Measurements from ENCODE around the gene TRAK2.
A peak's percentile ranks its signal among the peaks of the same experiment; 100 is the strongest.

GRCh38 chr2:201413143-201413542 is 38.1 kb downstream of the TRAK2 start:
- TF ChIP-seq JUND (IDR thresholded peaks at IDR 0.05; ENCODE audit: borderline replicate concordance, low read depth, low read length) (no peak), JUND (tag; IDR thresholded peaks at IDR 0.05; ENCODE audit: borderline replicate concordance, low read depth, low read length) (no peak), ZBTB40 (IDR thresholded peaks at IDR 0.05) (no peak), ZBTB40 (CRISPR knock-in tag; IDR thresholded peaks at IDR 0.05) (no peak), IRF2 (CRISPR knock-in tag; IDR thresholded peaks at IDR 0.05) (no peak), ZFP36 (IDR thresholded peaks at IDR 0.05; ENCODE audit: low read depth, low read length, partially characterized antibody) (no peak), MYNN (IDR thresholded peaks at IDR 0.05) (no peak), MYNN (CRISPR knock-in tag; IDR thresholded peaks at IDR 0.05) (no peak), YY1 (IDR thresholded peaks at IDR 0.05; ENCODE audit: borderline replicate concordance in 1 of 3, control insufficient read depth in 1 of 3, extremely low read depth in 1 of 3, insufficient read depth in 3 of 3, insufficient read length in 1 of 3, insufficient replicate concordance in 2 of 3, low read depth in 1 of 3, low read length in 2 of 3) (no peak), ATF4 (CRISPR knock-in tag; IDR thresholded peaks at IDR 0.05) (no peak), SP1 (CRISPR knock-in tag; IDR thresholded peaks at IDR 0.05) (no peak), DNMT1 (IDR thresholded peaks at IDR 0.05) (no peak)
- TF ChIP-seq, protein P1, sequence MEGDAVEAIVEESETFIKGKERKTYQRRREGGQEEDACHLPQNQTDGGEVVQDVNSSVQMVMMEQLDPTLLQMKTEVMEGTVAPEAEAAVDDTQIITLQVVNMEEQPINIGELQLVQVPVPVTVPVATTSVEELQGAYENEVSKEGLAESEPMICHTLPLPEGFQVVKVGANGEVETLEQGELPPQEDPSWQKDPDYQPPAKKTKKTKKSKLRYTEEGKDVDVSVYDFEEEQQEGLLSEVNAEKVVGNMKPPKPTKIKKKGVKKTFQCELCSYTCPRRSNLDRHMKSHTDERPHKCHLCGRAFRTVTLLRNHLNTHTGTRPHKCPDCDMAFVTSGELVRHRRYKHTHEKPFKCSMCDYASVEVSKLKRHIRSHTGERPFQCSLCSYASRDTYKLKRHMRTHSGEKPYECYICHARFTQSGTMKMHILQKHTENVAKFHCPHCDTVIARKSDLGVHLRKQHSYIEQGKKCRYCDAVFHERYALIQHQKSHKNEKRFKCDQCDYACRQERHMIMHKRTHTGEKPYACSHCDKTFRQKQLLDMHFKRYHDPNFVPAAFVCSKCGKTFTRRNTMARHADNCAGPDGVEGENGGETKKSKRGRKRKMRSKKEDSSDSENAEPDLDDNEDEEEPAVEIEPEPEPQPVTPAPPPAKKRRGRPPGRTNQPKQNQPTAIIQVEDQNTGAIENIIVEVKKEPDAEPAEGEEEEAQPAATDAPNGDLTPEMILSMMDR (IDR thresholded peaks at IDR 0.05 in 2 of 3, conservative IDR thresholded peaks at IDR 0.05 in 1 of 3; ENCODE audit: insufficient read depth in 2 of 3, low read depth in 1 of 3, low read length in 3 of 3): 0 out of 6 replicates have a peak, but pooled peaks of 1 of the 3 experiments have one; percentile 9
- TF ChIP-seq, protein P2, sequence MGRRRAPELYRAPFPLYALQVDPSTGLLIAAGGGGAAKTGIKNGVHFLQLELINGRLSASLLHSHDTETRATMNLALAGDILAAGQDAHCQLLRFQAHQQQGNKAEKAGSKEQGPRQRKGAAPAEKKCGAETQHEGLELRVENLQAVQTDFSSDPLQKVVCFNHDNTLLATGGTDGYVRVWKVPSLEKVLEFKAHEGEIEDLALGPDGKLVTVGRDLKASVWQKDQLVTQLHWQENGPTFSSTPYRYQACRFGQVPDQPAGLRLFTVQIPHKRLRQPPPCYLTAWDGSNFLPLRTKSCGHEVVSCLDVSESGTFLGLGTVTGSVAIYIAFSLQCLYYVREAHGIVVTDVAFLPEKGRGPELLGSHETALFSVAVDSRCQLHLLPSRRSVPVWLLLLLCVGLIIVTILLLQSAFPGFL (CRISPR knock-in tag; IDR thresholded peaks at IDR 0.05): no peak

All from K562 (cell line).